Forelimb muscle (tissue), 1 donor: ENCODE results near the gene ANAPC1. TPM values are rescaled to one million over a fixed set of nuclear protein-coding genes. Genes with fewer than 3 reads are reported as not detected.
"Not testable (repeated sequence)": the region's sequence is repeated elsewhere in the genome, so short reads cannot be mapped to it uniquely, and the experiment has no call there.

Experiments
- DNase-seq: peaks from one replicate; pipeline ENCODE4 v3.0.0-alpha.2; 2013; ENCODE audit warnings: low read depth
- polyA plus RNA-seq: library from polyadenylated mRNA; unstranded; fragments of 120-200 nt; gene quantifications from one replicate; pipeline ENCODE4 v1.2.1, GENCODE V29; 2013; ENCODE audit not compliant: insufficient read length

The ANAPC1 gene
- polyA plus RNA-seq, 1 donor = 19.1 TPM

- DNase-seq = not testable (repeated sequence)
These were observed 142.5 kb downstream of the ANAPC1 start for GRCh38 chr2:111741517-111741916.

GRCh38 chr2:111735838-111736721 lies 147.9 kb downstream of the ANAPC1 start:
- DNase-seq = not testable (repeated sequence)

GRCh38 chr2:111735420-111735819 lies 148.6 kb downstream of the ANAPC1 start:
- DNase-seq = not testable (repeated sequence)

GRCh38 chr2:111729812-111730458 lies 154.1 kb downstream of the ANAPC1 start:
- not testable (repeated sequence) for DNase-seq

- not testable (repeated sequence) for DNase-seq
These were observed 156.3 kb downstream of the ANAPC1 start for GRCh38 chr2:111727611-111728110.

GRCh38 chr2:111725742-111726141 lies 158.3 kb downstream of the ANAPC1 start:
- DNase-seq = not testable (repeated sequence)

- DNase-seq = not testable (repeated sequence)
These were observed 164.4 kb downstream of the ANAPC1 start for GRCh38 chr2:111719610-111720009.

Other genes with a start within 250 kb of the ANAPC1 start
- gene MERTK, start 14.4 kb upstream of the ANAPC1 start, polyA plus RNA-seq = 4.0 TPM
- 11.8 TPM for gene TMEM87B, start 171.1 kb upstream of the ANAPC1 start, polyA plus RNA-seq